ENCODE measurements around the gene TWNK. TPM values are rescaled to one million over a fixed set of nuclear protein-coding genes. Genes with fewer than 3 reads are reported as not detected.

TWNK gene
- total and polyA plus RNA-seq, 2 donors (not counting 3 experiments of a cell fraction or from before 2014, with no cell fraction given): 5.6 to 10.9 TPM

DNA sequence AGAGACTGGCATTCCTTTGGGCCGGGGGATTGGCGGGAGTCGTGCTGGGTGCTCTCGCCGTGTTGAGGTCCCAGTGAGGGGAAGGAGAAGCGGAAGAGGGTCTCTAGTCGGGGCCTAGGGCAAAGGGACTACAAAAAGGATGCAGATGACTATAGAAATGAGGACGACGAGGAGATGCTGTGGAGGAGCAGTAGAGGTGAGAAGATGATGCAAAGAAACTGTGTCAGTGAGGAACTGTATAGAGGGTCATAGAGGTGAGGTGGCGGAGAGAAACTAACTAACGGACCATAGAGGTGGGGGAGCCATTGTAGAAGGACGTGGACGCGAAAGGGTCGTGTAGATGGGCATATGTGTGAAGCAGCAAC, 324 bp downstream of the TWNK start:
- peak overlapping the region; percentile 79 for H3K4me2 ChIP-seq (ENCODE audit: insufficient read depth, low read length)
- H3K36me3 ChIP-seq (ENCODE audit: control insufficient read depth in 2 of 2, extremely low read depth in 1 of 2, insufficient read depth in 2 of 2, low read length in 2 of 2): peaks cover 0 to 17% of the 10 kb centered on the region in 2 experiments
- peaks cover 12% of the 10 kb centered on the region for H3K4me1 ChIP-seq (ENCODE audit: control insufficient read depth, extremely low read depth, insufficient read depth, low read length)
- no peak for DNase-seq (ENCODE audit: low read depth, low spot score)
- no peak for FAIRE-seq
- H3K4me3 ChIP-seq (replicated peaks in 1 of 3; ENCODE audit: insufficient read depth in 1 of 3, low read depth in 1 of 3, low read length in 3 of 3): peak overlapping the region; percentile 73 to 98 (median 81)
- TF ChIP-seq MYC (IDR thresholded peaks at IDR 0.05; ENCODE audit: low read depth, low read length) (no peak), POLR2AphosphoS5 (IDR thresholded peaks at IDR 0.05; ENCODE audit: insufficient read depth, low read depth, low read length) (no peak), GATA2 (IDR thresholded peaks at IDR 0.05; ENCODE audit: insufficient read depth, insufficient read length, low read depth, low read length) (no peak), FOS (IDR thresholded peaks at IDR 0.05; ENCODE audit: borderline replicate concordance, insufficient read depth, low read length) (no peak), JUN (IDR thresholded peaks at IDR 0.05; ENCODE audit: borderline replicate concordance, insufficient read depth, insufficient read length, low read depth) (no peak), EZH2 (IDR thresholded peaks at IDR 0.05; ENCODE audit: borderline replicate concordance, low read depth, low read length, severe bottlenecking) (no peak), POLR2A (IDR thresholded peaks at IDR 0.05; ENCODE audit: low read depth, low read length) (no peak)
- TF ChIP-seq, protein P1, sequence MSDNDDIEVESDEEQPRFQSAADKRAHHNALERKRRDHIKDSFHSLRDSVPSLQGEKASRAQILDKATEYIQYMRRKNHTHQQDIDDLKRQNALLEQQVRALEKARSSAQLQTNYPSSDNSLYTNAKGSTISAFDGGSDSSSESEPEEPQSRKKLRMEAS (IDR thresholded peaks at IDR 0.05; ENCODE audit: insufficient read depth, insufficient read length): no peak
- TF ChIP-seq, protein P2, sequence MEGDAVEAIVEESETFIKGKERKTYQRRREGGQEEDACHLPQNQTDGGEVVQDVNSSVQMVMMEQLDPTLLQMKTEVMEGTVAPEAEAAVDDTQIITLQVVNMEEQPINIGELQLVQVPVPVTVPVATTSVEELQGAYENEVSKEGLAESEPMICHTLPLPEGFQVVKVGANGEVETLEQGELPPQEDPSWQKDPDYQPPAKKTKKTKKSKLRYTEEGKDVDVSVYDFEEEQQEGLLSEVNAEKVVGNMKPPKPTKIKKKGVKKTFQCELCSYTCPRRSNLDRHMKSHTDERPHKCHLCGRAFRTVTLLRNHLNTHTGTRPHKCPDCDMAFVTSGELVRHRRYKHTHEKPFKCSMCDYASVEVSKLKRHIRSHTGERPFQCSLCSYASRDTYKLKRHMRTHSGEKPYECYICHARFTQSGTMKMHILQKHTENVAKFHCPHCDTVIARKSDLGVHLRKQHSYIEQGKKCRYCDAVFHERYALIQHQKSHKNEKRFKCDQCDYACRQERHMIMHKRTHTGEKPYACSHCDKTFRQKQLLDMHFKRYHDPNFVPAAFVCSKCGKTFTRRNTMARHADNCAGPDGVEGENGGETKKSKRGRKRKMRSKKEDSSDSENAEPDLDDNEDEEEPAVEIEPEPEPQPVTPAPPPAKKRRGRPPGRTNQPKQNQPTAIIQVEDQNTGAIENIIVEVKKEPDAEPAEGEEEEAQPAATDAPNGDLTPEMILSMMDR (IDR thresholded peaks at IDR 0.05; ENCODE audit: extremely low read depth in 1 of 2, insufficient read depth in 1 of 2, low read depth in 1 of 2, low read length in 2 of 2): no peak
- H3K9me1 ChIP-seq (replicated peaks; ENCODE audit: control insufficient read depth, extremely low read depth, insufficient read depth, low read length): no peaks in the 10 kb centered on the region
- H2AFZ ChIP-seq (ENCODE audit: low read depth, low read length): peak overlapping the region; percentile 95
- intact Hi-C loops (cut with micrococcal nuclease) (loop anchor here (1.0 kb wide), 1 partner anchor 18 kb away; the partner anchor contains the start of gene SEMA4G), dilution Hi-C loops (cut with MboI; ENCODE audit: extremely low pct_ligation_motif_present, low sequenced_read_pairs) (no loop called here)
- H3K79me2 ChIP-seq (ENCODE audit: control insufficient read depth, insufficient read depth, low read length): peaks cover 30% of the 10 kb centered on the region
- BruUV-seq (replicated peaks): no TSS peak
- ChIA-PET CTCF (interaction anchor here (0.7 to 3.8 kb wide), 4 partner anchors 10 to 32 kb away, joined by 3 to 15 read pairs (median 4); partner anchors contain the start of gene SEMA4G), POLR2A (interaction anchor here (0.7 kb wide), 1 partner anchor 18 kb away, joined by 3 read pairs; the partner anchor contains the start of gene SEMA4G)
- H3K27ac ChIP-seq (ENCODE audit: insufficient read depth, low read depth, low read length): no peak overlapping the region
- no peaks in the 10 kb centered on the region for H3K9me3 ChIP-seq (replicated peaks; ENCODE audit: control insufficient read depth, insufficient read depth, low read length)
- peak overlapping the region; percentile 53 for H3K9ac ChIP-seq (replicated peaks; ENCODE audit: extremely low read depth, insufficient read depth, low read length)
- H4K20me1 ChIP-seq (replicated peaks; ENCODE audit: control insufficient read depth, extremely low read depth, insufficient read depth, low read length): no peaks in the 10 kb centered on the region
- H3K27me3 ChIP-seq (ENCODE audit: control insufficient read depth in 2 of 2, insufficient read depth in 2 of 2, low read length in 2 of 2): no peaks in the 10 kb centered on the region
